Measurements from ENCODE around the gene VSIG2.

DNA sequence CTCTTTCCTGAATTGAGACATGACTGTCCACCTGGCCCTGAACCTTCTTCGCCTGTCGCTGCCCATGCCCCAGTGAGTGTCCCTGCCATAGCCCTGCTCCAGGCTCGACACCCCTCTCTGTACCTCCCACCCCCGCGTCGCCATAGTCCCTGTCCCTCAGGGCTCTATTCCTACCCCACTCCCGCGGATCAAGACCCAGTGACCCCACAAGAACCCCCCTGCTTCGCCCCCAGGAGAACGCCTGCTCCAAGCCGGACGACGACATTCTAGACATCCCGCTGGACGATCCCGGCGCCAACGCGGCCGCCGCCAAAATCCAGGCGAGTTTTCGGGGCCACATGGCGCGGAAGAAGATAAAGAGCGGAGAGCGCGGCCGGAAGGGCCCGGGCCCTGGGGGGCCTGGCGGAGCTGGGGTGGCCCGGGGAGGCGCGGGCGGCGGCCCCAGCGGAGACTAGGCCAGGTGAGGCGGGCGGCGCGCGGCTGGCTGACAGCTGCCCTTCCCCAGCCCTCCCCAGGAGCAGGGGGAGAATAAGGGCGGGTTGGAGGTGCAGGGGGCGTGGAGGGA lies 6.7 kb downstream of the VSIG2 start:
- no peak for TF ChIP-seq EZH2phosphoT487 (conservative IDR thresholded peaks at IDR 0.05; ENCODE audit: low read length)
- TF ChIP-seq, protein P1, sequence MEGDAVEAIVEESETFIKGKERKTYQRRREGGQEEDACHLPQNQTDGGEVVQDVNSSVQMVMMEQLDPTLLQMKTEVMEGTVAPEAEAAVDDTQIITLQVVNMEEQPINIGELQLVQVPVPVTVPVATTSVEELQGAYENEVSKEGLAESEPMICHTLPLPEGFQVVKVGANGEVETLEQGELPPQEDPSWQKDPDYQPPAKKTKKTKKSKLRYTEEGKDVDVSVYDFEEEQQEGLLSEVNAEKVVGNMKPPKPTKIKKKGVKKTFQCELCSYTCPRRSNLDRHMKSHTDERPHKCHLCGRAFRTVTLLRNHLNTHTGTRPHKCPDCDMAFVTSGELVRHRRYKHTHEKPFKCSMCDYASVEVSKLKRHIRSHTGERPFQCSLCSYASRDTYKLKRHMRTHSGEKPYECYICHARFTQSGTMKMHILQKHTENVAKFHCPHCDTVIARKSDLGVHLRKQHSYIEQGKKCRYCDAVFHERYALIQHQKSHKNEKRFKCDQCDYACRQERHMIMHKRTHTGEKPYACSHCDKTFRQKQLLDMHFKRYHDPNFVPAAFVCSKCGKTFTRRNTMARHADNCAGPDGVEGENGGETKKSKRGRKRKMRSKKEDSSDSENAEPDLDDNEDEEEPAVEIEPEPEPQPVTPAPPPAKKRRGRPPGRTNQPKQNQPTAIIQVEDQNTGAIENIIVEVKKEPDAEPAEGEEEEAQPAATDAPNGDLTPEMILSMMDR (IDR thresholded peaks at IDR 0.05; ENCODE audit: insufficient read depth, low read length, poor library complexity, severe bottlenecking): no peak
